ENCODE data around the gene ERN2.

GRCh38 chr16:23754594-23755483 lies 41.8 kb upstream of the ERN2 start, which contains the start of gene CHP2:
- no peak for TF ChIP-seq POLR2A (IDR thresholded peaks at IDR 0.05)
- TF ChIP-seq CTCF (IDR thresholded peaks at IDR 0.05): no peak

Data from right lobe of liver (tissue), 4 donors.